ENCODE results near the gene KIF26A. TPM values are rescaled to one million over a fixed set of nuclear protein-coding genes. Genes with fewer than 3 reads are reported as not detected.

The KIF26A gene
- total RNA-seq, 2 donors from 2014 or later, result 5.6 to 14.1 TPM

DNA sequence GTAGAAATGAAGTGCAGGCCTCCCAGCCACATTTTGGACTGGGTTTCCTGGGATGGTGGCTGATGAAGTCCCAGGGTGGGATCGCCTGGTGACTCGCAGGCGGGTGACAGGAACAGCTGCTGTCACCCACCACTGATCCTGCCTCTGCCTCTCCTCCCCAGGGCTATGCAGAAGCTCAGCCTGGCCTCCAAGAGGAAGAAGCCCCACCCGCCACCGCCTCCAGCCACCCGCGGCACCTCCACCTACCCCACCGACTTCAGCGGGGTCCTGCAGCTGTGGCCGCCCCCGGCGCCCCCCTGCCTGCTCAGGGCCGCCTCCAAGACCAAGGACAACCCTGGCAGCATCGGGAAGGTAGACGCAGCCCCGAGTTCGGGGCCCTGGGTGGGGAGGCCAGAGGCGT, 28.3 kb downstream of the KIF26A start:
- Histone ChIP-seq H3K36me3 (no peaks in the 10 kb centered on the region), H3K4me3 (no peak overlapping the region), H3K4me1 (peaks cover 0 to 22% of the 10 kb centered on the region in 2 donors), H3K9me3 (no peaks in the 10 kb centered on the region), H3K27me3 (no peaks in the 10 kb centered on the region), H3K27ac (no peak overlapping the region)
- TF ChIP-seq CTCF (IDR thresholded peaks at IDR 0.05), result no peak
- DNase-seq (ENCODE audit: low spot score), result no peak

- no peak overlapping the region for H3K4me3 ChIP-seq
- peaks cover 0 to 28% of the 10 kb centered on the region in 2 donors for H3K4me1 ChIP-seq
- no peak overlapping the region for H3K27ac ChIP-seq
- no peaks in the 10 kb centered on the region for H3K27me3 ChIP-seq
- H3K9me3 ChIP-seq, result no peaks in the 10 kb centered on the region
- no peak for TF ChIP-seq CTCF (IDR thresholded peaks at IDR 0.05)
- DNase-seq (ENCODE audit: low spot score), result no peak
- no peaks in the 10 kb centered on the region for H3K36me3 ChIP-seq
These were observed 30.2 kb downstream of the KIF26A start for GRCh38 chr14:104168603-104169002.

GRCh38 chr14:104169005-104169698, 30.8 kb downstream of the KIF26A start:
- DNase-seq (ENCODE audit: low spot score), result no peak
- Histone ChIP-seq H3K4me3 (no peak overlapping the region), H3K27me3 (no peaks in the 10 kb centered on the region), H3K4me1 (peaks cover 0 to 28% of the 10 kb centered on the region in 2 donors), H3K36me3 (no peaks in the 10 kb centered on the region), H3K9me3 (no peaks in the 10 kb centered on the region), H3K27ac (no peak overlapping the region)
- no peak for TF ChIP-seq CTCF (IDR thresholded peaks at IDR 0.05)

DNA sequence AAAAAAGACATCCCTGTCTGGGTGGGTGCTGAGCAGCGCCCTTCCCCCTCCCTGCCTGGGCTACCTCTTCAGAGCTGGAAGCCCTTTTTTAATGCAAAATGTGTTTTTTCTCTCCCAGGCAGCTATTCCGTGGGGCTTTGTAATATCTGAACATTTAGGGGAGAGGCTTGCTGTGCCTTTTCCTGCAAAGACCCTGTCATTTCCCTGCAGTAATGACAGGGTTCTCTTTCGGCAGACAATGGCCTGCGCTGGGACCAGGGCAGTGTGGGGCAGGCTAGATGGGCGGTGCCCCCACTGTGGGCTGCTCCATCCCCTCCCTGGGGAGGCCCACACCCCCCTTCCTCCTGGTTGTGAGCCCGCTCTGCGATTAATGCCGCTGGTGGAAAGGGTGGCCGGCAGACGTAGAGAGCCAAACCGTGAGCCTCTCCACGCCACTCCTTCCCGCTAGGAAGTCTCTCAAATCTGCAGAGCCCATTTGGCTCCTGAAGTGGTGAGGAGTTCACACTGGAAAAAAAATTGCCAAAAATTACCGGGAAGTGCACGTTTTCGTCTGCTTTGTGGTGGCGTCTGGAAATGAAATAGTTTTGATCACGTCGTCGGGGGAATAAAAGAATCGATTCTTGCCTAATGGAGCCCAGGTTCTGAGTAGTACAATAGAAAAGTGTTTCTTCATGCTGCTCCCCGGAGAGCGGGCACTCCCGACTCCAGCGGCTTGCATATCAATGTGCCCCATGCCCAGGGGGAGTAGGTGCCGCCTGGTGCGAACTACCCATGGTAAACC, 31.5 kb downstream of the KIF26A start:
- no peak overlapping the region for H3K27ac ChIP-seq

DNA sequence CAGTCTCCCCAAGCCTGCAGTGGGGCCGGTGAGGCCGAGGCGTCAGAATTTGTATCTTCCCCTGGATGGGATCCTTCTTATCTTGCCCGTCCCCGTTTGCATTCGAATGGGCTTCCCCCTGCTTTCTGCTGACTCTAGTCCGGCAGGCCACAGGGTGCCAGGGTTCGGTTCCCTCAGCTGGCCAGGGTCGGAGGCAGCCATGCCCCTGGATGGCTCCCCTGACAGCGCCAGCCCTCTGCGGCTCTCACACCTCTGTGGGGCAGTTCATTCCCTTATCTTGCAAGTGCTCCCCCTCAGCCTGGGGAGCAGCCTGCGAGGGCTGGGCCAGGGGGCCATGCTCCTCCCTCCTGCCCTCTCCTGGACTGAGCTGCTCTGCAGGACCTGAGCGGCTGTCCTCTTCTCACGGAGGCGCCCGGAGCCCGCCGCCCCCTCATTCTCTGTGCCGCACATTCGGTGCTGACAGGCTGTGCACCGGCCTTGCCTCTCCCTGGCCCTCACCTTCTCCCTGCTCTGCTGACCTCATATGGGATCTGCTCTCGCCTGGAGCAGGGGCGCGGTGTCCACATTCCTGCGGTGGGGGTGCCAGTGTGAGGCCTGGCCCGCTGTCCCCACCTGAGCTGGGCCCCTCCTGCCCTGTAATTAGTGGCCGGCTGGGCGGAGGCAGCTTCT, 32.8 kb downstream of the KIF26A start:
- H3K27ac ChIP-seq, result no peak overlapping the region
- no peak for DNase-seq (ENCODE audit: low spot score)
- H3K4me1 ChIP-seq, result peaks cover 0 to 28% of the 10 kb centered on the region in 2 donors

More for the DNA sequence above, 31.5 kb downstream of the KIF26A start:
- H3K4me1 ChIP-seq, result peaks cover 0 to 28% of the 10 kb centered on the region in 2 donors
- no peaks in the 10 kb centered on the region for H3K36me3 ChIP-seq
- TF ChIP-seq CTCF (IDR thresholded peaks at IDR 0.05), result no peak
- no peaks in the 10 kb centered on the region for H3K9me3 ChIP-seq
- DNase-seq (ENCODE audit: low spot score), result no peak
- no peaks in the 10 kb centered on the region for H3K27me3 ChIP-seq
- no peak overlapping the region for H3K4me3 ChIP-seq

More for the DNA sequence above, 32.8 kb downstream of the KIF26A start:
- Histone ChIP-seq H3K9me3 (no peaks in the 10 kb centered on the region), H3K27me3 (no peaks in the 10 kb centered on the region), H3K36me3 (no peaks in the 10 kb centered on the region), H3K4me3 (no peak overlapping the region)
- no peak for TF ChIP-seq CTCF (IDR thresholded peaks at IDR 0.05)

All from right atrium auricular region (tissue), 2 donors.